Posterior vena cava (tissue), 2 donors: Measurements from ENCODE around the gene SLC6A12. TPM values are rescaled to one million over a fixed set of nuclear protein-coding genes. Genes with fewer than 3 reads are reported as not detected.
"Not testable (repeated sequence)": the region's sequence is repeated elsewhere in the genome, so short reads cannot be mapped to it uniquely, and the experiment has no call there.

ENCODE experiments used
- DNase-seq: peaks from one replicate; pipeline ENCODE4 v3.0.0-alpha.2; 2020; ENCODE audit warnings: low spot score
- intact Hi-C, 2 donors: fragments of 100-400 bp; cut with DNase I; formaldehyde crosslinking; loops; one replicate each; pipeline versions ENCODE4 v1.14.1 to v1.14.2; 2022 to 2023
- total RNA-seq, 2 donors: library from RNA; stranded (reverse); fragmentation: NEBNext Ultra II Directional; extraction: Animal tissue kit (Norgen Biotek cat#: 25700); gene quantifications; one replicate each; pipeline ENCODE4 v1.2.1, GENCODE V29; 2021
- donor health status: DM: yes; HTN: yes; CAD: no.
- donor health status: DM: yes; HTN: yes; CAD: no.

Gene SLC6A12
- total RNA-seq, 2 donors from 2014 or later = 1.00 to 1.0 TPM

- DNase-seq = no peak
- intact Hi-C loops = no loop called here
These were observed 8.9 kb downstream of the SLC6A12 start for GRCh38 chr12:205026-205425.

- no peak for DNase-seq
- intact Hi-C loops = no loop called here
These were observed 9.7 kb downstream of the SLC6A12 start for GRCh38 chr12:204261-204678.

DNA sequence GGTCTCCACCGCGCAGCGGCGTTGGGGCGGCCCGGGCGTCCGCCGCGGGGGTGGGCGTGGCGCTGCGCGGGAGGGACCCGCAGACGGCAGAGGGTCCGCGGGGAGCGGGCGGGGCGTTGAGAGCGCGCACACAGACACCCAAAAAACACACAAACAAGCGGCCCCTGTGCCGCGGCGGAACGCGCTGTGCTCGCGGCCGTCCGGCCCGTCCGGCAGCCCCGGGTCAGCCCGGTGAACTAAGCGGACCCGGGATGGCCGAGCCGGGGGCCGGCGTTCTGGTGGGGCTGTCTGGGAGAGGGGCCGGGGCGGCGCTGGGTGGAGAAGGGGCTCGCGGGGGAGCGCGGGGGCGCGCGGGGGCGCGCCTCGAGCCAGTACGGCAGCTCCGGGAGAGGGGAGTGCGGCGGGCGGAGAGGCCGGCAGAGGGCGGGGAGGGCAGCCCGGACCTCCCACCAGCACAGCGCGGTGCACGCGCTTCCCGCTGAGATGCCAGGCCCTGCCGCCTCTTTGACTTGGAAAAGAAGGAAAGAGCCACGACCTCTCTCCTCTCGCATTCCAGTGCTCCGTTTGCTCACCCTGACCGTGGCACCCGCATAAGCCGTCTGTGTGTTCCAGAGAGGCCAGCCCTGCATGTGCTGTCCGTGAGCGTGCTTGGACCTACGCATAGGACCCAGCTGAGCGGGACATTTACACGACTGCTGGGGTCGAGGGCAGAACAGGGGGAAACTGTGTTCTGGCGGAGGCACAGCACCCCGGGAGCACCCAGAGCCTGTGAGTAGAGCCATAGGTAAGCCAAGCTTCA, 10.3 kb downstream of the SLC6A12 start:
- intact Hi-C loops = no loop called here
- no peak for DNase-seq

- intact Hi-C loops = no loop called here
- no peak for DNase-seq
These were observed 10.9 kb downstream of the SLC6A12 start for GRCh38 chr12:203074-203461.

DNA sequence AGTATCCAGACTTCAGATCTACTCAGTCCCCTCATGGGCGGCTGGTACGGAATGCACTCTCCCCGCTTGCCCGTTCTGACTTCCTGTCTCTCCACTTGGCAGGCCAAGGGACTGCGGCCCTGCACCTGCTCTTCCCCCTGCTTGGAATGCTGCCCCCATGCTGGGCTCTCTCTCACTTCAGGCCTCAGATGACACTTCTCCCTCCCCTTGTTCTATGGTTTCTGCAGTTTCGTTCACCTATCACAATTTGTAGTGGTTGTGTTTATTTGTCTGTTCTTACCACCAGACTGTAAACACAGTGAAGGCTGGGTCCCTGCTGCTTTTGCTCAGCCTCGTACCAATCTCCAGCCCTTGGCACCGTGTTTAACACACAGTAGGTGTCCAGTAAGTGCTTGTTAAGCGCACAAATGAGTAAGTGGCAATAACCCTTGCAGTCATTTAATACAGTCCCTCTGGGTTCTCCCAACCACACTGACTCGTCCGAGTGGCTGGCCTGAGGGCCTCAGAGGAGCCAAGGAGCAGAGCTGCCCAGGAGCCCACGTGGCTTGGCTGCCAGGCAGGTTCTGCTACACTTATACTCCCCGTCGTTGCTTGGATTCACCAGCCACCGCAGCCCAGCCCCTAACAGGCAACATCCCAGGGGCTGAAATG, 11.8 kb downstream of the SLC6A12 start:
- DNase-seq = no peak

DNA sequence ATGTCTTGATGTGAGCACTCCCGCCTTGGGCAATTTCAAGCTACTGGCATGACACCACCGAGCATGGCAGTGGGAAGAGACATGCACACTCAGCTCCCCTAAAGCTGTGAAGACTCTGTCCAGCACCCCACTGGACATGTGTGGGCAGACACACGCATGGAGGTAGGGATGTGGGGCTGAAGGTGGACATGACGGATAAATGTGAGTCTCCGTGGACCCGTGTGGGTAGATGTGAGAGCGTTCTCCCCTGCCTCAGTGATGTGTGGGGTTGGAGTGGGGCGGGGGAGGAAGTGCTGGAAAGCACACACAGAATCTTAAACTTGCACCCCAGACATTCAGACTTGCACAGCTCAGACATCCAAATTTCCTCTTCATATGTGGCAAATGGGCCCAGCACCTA, 12.6 kb downstream of the SLC6A12 start:
- intact Hi-C loops = no loop called here
- DNase-seq = no peak

More for the DNA sequence above, 11.8 kb downstream of the SLC6A12 start:
- intact Hi-C loops = no loop called here

DNA sequence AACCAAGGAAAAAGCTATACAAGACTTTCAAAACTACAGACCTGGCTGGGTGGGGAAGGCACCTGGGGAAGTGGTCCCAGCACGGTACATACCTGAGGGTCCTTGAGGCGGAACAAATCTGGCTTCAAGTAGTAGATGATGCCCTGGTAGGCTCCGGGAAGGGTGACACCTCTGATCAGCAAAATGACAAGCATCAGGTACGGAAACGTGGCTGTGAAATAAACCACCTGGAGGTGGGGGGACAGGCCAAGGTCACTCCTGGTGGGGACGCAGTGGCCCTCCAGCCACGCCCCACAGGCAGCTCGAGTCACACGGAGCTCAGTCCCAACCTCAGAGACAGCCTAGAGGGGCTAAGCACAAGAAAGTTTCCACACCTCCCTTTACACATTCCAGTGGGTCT, 15.3 kb downstream of the SLC6A12 start:
- intact Hi-C loops = no loop called here
- no peak for DNase-seq

- DNase-seq = no peak
- intact Hi-C loops = no loop called here
These were observed 15.9 kb downstream of the SLC6A12 start for GRCh38 chr12:197911-198695.

- no peak for DNase-seq
- intact Hi-C loops = no loop called here
These were observed 16.6 kb downstream of the SLC6A12 start for GRCh38 chr12:197347-197746.

GRCh38 chr12:196436-196835, 17.5 kb downstream of the SLC6A12 start:
- DNase-seq = no peak
- intact Hi-C loops = no loop called here

- intact Hi-C loops = no loop called here
- DNase-seq = no peak
These were observed 18.0 kb downstream of the SLC6A12 start for GRCh38 chr12:195951-196350.

- no peak for DNase-seq
- intact Hi-C loops = no loop called here
These were observed 18.8 kb downstream of the SLC6A12 start for GRCh38 chr12:195156-195555.

DNA sequence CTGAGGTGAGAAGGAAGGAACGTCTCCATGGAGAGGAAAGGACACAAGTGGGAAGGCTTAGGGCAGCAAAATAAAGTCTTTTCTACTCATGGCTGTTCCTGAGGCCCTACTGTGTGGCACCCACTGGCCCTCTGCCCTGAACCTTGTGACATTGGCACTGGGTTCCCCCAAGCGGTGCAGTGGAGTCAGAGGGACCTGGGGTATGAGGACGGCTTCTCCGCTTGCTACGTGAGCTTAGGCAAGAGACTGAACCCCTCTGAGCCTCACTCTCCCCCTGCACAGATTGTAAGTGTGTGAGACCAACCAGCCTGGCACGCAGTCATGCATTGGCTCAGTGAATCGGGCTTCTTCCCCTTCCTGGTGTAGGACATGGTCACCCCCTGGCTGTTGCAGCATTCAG, 19.7 kb downstream of the SLC6A12 start:
- DNase-seq = no peak
- intact Hi-C loops = no loop called here

- intact Hi-C loops = no loop called here
- no peak for DNase-seq
These were observed 20.7 kb downstream of the SLC6A12 start for GRCh38 chr12:193261-193660.

GRCh38 chr12:191541-191940, 22.4 kb downstream of the SLC6A12 start:
- DNase-seq = no peak
- intact Hi-C loops = no loop called here

- no peak for DNase-seq
- intact Hi-C loops = no loop called here
These were observed 23.1 kb downstream of the SLC6A12 start for GRCh38 chr12:190881-191280.

GRCh38 chr12:189622-189962, 24.4 kb downstream of the SLC6A12 start:
- intact Hi-C loops = no loop called here
- DNase-seq = no peak

DNA sequence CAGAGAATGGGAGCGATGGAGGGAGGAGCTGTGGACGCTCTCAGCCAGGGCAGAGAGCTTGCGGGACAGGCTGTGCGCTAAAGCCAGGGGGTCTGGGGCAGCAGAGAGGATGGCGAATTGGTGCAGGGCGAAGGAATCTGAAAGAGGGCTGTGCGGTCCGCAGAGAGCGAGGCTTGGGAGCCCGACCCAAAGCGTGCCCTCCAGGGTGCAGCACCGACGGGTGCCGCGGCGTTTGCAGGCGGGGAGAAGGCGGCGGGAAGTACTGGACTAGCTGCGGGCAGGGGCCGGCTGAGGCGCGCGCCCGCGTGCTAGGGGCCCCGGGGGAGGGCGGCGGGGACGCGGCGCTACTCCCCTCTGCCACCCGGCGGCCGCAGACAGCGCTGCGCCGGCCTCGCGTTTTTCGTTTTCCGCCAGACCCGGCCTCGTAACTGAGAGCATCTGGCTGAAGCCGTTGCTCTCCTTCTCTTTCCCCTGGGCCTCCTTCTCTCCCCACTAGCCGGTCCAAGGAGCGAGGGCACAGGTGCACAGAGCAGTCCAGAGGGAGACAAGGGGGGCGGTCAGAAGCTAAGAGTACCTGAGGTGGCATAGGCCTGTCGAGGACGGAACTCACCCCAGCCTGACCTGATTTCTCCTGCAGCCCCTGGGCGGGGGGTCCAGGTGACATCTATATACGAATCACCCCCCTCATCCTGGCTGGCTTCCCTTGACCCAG, 24.9 kb downstream of the SLC6A12 start:
- intact Hi-C loops = no loop called here
- DNase-seq = no peak

- intact Hi-C loops, DNase-seq: not testable (repeated sequence)
These were observed 25.7 kb downstream of the SLC6A12 start for GRCh38 chr12:187986-188909.
